Activated T-cell treated with anti-CD3 and anti-CD28 coated beads, Interleukin-2, amount 50 U/mL, for 4 hours (primary cell): ENCODE measurements around the gene ANKRD2. TPM values are rescaled to one million over a fixed set of nuclear protein-coding genes. Genes with fewer than 3 reads are reported as not detected.

Source experiments
- ATAC-seq, 2 donors: fragments of 200-7000 bp; cut with Tn5 transposase; one replicate each; pipeline ENCODE4 v1.10.0; 2021
- DNase-seq: peaks from one replicate; pipeline ENCODE4 v3.0.0-alpha.2; 2020
- H3K27me3 Mint-ChIP-seq: one replicate; pipeline ENCODE4 v1.8.0; 2021; ENCODE audit warnings: low read depth, mixed read lengths
- H3K36me3 Mint-ChIP-seq: one replicate; pipeline ENCODE4 v1.8.0; 2022; ENCODE audit warnings: mixed read lengths; ENCODE audit not compliant: insufficient read depth
- H3K4me1 Mint-ChIP-seq: one replicate; pipeline ENCODE4 v1.8.0; 2021; ENCODE audit warnings: low read depth, mixed read lengths
- H3K4me3 Mint-ChIP-seq: one replicate; pipeline ENCODE4 v1.8.0; 2021; ENCODE audit warnings: mild to moderate bottlenecking, moderate library complexity, mixed read lengths
- H3K9me3 Mint-ChIP-seq: one replicate; pipeline ENCODE4 v1.8.0; 2021; ENCODE audit warnings: mixed read lengths
- total RNA-seq, 3 donors: library from RNA; stranded (reverse); gene quantifications; one replicate each; pipeline ENCODE4 v1.2.1, GENCODE V29; 2021

The ANKRD2 gene
- total RNA-seq, 3 donors from 2014 or later, result not detected

GRCh38 chr10:97590082-97590747, 17.6 kb downstream of the ANKRD2 start:
- no peaks in the 10 kb centered on the region for H3K9me3 Mint-ChIP-seq
- ATAC-seq (no peak), DNase-seq (no peak)
- no peak overlapping the region for H3K4me3 Mint-ChIP-seq
- peaks cover 2% of the 10 kb centered on the region for H3K4me1 Mint-ChIP-seq
- H3K27me3 Mint-ChIP-seq, result no peaks in the 10 kb centered on the region
- H3K36me3 Mint-ChIP-seq, result no peaks in the 10 kb centered on the region

DNA sequence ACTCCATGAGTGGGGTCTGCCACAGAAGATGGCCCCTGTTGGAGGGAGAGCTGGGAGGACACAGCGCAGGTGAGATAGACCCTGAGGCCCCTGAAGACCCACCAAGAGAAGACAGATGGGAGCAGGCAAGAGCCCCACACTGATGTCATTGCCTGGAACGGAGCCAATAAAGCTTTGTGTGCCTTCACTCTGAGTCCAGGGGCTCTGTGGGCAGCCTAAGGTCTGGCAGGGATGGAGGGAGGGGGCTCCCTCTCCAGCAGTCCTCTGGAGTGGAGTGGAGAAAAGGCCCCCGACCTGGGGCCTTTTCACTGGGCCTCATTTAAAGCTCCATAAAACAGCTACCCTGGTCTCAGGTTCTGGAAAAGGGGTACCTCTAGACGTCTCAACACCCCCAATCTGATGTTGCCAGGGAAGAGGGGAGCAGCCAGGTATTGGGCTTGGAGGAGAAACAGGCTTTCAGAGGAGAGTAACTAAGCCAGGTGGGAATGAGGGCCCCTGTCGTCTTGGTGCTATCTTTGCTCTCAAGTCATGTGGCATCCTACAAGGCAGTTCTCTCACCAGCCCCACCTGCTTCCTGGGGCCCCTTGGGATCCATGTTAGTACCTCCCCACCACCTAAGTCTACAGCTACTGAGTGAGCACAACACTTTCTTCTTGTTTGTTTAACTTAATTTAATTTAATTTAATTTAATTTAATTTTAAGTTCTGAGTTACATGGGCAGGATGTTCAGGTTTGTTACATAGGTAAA, 18.3 kb downstream of the ANKRD2 start:
- no peak for DNase-seq
- no peaks in the 10 kb centered on the region for H3K9me3 Mint-ChIP-seq
- ATAC-seq, result no peak
- H3K36me3 Mint-ChIP-seq, result no peaks in the 10 kb centered on the region
- H3K4me1 Mint-ChIP-seq, result peaks cover 2% of the 10 kb centered on the region
- H3K27me3 Mint-ChIP-seq, result no peaks in the 10 kb centered on the region
- no peak overlapping the region for H3K4me3 Mint-ChIP-seq

GRCh38 chr10:97593421-97593820, 20.8 kb downstream of the ANKRD2 start:
- Mint-ChIP-seq H3K4me3 (no peak overlapping the region), H3K36me3 (no peaks in the 10 kb centered on the region), H3K4me1 (peaks cover 2% of the 10 kb centered on the region), H3K27me3 (no peaks in the 10 kb centered on the region), H3K9me3 (no peaks in the 10 kb centered on the region)
- DNase-seq (no peak), ATAC-seq (no peak)

DNA sequence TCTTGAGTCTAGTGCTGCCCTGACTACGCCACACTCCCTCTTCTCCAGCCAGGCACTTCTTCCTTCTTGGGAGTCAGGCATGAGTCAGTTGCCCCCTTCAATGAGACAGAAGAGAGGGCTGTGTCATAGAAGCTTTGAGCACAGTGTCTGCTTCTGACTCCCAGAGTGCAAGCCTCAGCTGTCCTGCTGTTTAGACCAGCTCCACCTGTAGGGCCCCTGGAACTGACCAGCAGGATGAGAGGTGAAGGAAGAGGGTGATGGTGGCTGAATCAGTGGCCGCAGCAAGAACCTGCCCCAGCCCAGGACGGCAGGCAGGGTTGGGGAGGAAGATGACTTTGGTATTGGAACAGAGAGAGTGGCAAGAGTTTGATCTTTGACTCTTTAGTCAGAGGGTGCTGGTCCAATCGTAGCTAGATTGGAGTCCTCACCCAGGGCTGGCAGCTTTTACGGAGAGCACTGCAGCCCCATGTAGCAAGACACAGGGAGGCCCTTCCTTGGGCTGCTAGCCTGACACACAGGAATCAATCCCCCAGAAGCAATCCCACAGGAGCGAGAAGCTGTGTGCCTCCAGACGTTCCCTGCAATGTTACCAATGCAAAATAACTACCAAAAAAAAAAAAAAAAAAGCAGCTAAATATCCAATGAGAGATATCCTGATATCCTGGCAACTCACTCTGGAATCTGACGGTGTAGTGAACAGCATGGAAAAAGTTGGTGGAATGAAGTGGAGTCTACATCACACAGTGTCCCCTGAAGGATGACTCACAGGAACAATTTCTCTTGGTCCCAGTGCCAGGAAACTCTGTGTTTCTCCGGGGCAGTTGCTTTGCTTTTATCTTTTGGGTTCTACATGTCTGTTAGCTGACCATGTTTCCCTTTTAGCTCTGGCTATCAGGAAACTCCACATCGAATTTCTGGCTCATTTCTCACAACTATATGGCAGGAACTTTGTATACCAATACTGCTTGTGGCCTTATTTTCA, 23.8 kb downstream of the ANKRD2 start:
- H3K36me3 Mint-ChIP-seq, result no peaks in the 10 kb centered on the region
- no peak overlapping the region for H3K4me3 Mint-ChIP-seq
- no peaks in the 10 kb centered on the region for H3K9me3 Mint-ChIP-seq
- DNase-seq (no peak), ATAC-seq (no peak)
- no peaks in the 10 kb centered on the region for H3K4me1 Mint-ChIP-seq
- H3K27me3 Mint-ChIP-seq, result no peaks in the 10 kb centered on the region

- ATAC-seq, result no peak
Observed at GRCh38 chr10:97597778-97598177, 25.2 kb downstream of the ANKRD2 start.

GRCh38 chr10:97598407-97599271, 26.1 kb downstream of the ANKRD2 start:
- Mint-ChIP-seq H3K4me3 (no peak overlapping the region), H3K36me3 (no peaks in the 10 kb centered on the region), H3K9me3 (no peaks in the 10 kb centered on the region), H3K4me1 (no peaks in the 10 kb centered on the region), H3K27me3 (no peaks in the 10 kb centered on the region)
- no peak for ATAC-seq
- no peak for DNase-seq

More at GRCh38 chr10:97597778-97598177, 25.2 kb downstream of the ANKRD2 start:
- no peak for DNase-seq
- Mint-ChIP-seq H3K36me3 (no peaks in the 10 kb centered on the region), H3K4me3 (no peak overlapping the region), H3K4me1 (no peaks in the 10 kb centered on the region), H3K9me3 (no peaks in the 10 kb centered on the region), H3K27me3 (no peaks in the 10 kb centered on the region)

DNA sequence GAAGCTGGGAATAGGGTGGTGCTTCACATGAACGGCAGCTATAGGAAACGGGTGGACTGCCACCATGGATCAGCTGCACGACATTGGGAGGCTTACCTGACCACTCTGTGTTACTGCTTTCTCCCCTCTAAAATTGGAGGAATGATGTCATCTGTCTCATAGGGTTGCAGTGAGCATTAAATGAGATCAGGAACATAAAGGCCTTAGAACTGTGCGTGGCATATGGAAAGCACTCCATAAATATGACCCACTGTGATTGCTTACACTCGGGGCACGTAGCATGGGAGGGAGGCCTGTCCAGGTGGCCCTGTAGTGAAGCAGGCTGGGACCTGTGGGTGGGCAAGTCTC, 26.7 kb downstream of the ANKRD2 start:
- ATAC-seq, result no peak

GRCh38 chr10:97600616-97601015, 28.0 kb downstream of the ANKRD2 start:
- Mint-ChIP-seq H3K27me3 (no peaks in the 10 kb centered on the region), H3K9me3 (no peaks in the 10 kb centered on the region), H3K4me1 (no peaks in the 10 kb centered on the region), H3K36me3 (no peaks in the 10 kb centered on the region), H3K4me3 (no peak overlapping the region)
- DNase-seq (no peak), ATAC-seq (no peak)

More for the DNA sequence above, 26.7 kb downstream of the ANKRD2 start:
- Mint-ChIP-seq H3K4me3 (no peak overlapping the region), H3K36me3 (no peaks in the 10 kb centered on the region), H3K4me1 (no peaks in the 10 kb centered on the region), H3K27me3 (no peaks in the 10 kb centered on the region), H3K9me3 (no peaks in the 10 kb centered on the region)
- no peak for DNase-seq

GRCh38 chr10:97601268-97602215, 29.0 kb downstream of the ANKRD2 start:
- no peaks in the 10 kb centered on the region for H3K4me1 Mint-ChIP-seq
- H3K36me3 Mint-ChIP-seq, result no peaks in the 10 kb centered on the region
- no peak overlapping the region for H3K4me3 Mint-ChIP-seq
- no peaks in the 10 kb centered on the region for H3K27me3 Mint-ChIP-seq
- no peak for ATAC-seq
- no peaks in the 10 kb centered on the region for H3K9me3 Mint-ChIP-seq
- DNase-seq, result no peak

DNA sequence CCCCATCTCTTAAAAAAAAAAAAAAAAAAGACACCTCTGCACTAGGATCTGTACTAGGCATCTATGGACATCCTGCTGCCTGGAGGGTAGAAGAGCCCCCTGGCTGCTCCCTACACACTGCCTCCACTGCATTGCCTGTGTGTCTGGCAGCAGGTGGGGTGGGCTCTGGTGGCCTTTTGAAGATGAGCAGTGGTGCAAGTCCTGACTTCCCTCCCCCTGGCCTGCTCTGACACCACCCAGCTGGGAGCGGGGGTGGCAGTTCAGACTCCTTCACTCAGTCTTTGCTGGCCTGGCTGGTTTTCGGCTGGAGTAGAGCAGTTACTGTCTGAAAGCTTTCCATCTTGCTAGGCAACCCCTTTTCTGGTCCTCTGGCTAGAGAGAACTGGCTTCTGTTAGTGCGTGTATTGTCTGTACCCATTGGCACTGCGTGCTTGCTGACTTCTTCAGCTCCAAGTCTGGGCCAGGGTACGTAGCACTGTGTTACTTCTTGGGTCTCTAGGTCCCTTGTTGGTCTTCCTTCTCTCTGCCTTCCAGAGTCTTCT, 34.6 kb downstream of the ANKRD2 start:
- no peak for DNase-seq
- H3K27me3 Mint-ChIP-seq, result no peaks in the 10 kb centered on the region
- H3K4me3 Mint-ChIP-seq, result no peak overlapping the region
- no peaks in the 10 kb centered on the region for H3K9me3 Mint-ChIP-seq
- no peaks in the 10 kb centered on the region for H3K36me3 Mint-ChIP-seq
- no peak for ATAC-seq
- H3K4me1 Mint-ChIP-seq, result no peaks in the 10 kb centered on the region

- no peak overlapping the region for H3K4me3 Mint-ChIP-seq
Observed at GRCh38 chr10:97608991-97609561, 36.5 kb downstream of the ANKRD2 start.

DNA sequence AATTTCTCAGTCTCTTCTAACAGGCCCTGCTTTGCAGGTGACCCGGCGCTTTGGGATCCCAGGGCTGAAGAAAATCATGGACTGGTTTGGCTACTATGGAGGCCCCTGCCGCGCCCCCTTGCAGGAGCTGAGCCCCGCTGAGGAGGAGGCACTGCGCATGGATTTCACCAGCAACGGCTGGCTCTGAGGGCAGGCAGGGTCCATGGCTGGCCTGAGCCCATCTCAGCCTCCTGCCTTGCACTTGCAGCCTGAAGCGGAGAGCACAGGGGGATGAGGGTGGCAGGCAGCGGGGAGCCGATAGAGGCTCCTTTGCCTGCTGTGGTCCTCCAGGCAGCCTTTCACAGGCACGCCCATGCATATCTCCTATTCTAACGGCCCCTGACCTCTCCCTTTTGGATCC, 38.9 kb downstream of the ANKRD2 start:
- Mint-ChIP-seq H3K27me3 (no peaks in the 10 kb centered on the region), H3K36me3 (no peaks in the 10 kb centered on the region), H3K9me3 (no peaks in the 10 kb centered on the region), H3K4me1 (no peaks in the 10 kb centered on the region), H3K4me3 (no peak overlapping the region)
- DNase-seq (no peak), ATAC-seq (no peak)

More at GRCh38 chr10:97608991-97609561, 36.5 kb downstream of the ANKRD2 start:
- DNase-seq (no peak), ATAC-seq (no peak)
- H3K4me1 Mint-ChIP-seq, result no peaks in the 10 kb centered on the region
- H3K36me3 Mint-ChIP-seq, result no peaks in the 10 kb centered on the region
- H3K9me3 Mint-ChIP-seq, result no peaks in the 10 kb centered on the region
- H3K27me3 Mint-ChIP-seq, result no peaks in the 10 kb centered on the region
